ENCODE results near the gene ROBO1. TPM values are rescaled to one million over a fixed set of nuclear protein-coding genes. Genes with fewer than 3 reads are reported as not detected.

ROBO1 gene
- total RNA-seq, 1 donor from 2014 or later: 66.5 TPM

DNA sequence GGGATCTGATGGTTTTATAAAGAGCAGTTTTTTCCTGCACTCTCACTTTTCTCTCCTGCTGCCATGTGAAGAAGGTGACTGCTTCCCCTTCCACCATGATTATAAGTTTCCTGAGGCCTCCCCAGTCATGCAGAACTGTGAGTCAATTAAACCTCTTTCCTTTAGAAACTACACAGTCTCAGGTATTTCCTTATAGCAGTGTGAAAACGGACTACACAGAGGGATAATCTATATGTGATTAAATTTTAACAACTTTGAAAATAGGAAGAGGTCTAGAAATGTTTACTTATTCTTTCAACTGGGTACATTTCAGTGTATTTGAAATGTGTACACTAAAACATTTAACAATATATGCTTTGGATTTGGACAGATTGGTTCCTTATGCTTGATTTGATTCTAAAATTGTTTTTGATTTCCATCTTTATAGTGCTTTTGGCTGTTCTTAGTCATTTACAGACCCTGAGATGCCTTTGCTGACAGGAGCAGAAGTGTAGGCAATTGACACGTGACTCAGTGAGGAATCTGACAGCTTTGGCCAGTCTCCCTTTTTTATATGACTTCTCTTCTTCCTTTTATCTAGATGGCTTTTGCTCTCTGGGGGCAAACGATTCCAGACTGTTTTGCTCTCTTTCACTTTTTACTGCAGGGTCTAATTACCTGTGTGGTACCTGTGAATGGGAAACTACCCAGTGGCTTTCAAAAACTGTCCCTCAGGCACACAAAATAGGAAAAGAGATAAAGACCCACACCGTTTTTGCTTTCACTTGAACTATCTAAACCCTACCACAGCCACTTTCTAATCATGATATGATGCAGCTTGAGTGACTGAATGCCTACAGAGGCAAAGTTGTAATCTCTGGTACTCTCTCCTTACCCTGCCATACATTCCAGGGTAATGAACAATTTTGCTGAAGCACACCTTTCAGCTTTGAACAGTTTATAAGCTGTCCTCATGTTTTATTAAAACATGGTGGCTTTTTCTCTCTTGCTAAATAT, 422.6 kb downstream of the ROBO1 start:
- Histone ChIP-seq H3K36me3 (no peaks in the 10 kb centered on the region), H3K4me3 (no peak overlapping the region), H3K9me3 (no peaks in the 10 kb centered on the region), H3K27me3 (no peaks in the 10 kb centered on the region), H3K4me1 (no peaks in the 10 kb centered on the region), H3K27ac (no peak overlapping the region)
- DNase-seq (ENCODE audit: extremely low spot score in 2 of 2): no peak
- no peak for TF ChIP-seq POLR2AphosphoS5 (IDR thresholded peaks at IDR 0.05; ENCODE audit: insufficient read depth in 1 of 2, low read depth in 1 of 2)
- TF ChIP-seq, protein P1, sequence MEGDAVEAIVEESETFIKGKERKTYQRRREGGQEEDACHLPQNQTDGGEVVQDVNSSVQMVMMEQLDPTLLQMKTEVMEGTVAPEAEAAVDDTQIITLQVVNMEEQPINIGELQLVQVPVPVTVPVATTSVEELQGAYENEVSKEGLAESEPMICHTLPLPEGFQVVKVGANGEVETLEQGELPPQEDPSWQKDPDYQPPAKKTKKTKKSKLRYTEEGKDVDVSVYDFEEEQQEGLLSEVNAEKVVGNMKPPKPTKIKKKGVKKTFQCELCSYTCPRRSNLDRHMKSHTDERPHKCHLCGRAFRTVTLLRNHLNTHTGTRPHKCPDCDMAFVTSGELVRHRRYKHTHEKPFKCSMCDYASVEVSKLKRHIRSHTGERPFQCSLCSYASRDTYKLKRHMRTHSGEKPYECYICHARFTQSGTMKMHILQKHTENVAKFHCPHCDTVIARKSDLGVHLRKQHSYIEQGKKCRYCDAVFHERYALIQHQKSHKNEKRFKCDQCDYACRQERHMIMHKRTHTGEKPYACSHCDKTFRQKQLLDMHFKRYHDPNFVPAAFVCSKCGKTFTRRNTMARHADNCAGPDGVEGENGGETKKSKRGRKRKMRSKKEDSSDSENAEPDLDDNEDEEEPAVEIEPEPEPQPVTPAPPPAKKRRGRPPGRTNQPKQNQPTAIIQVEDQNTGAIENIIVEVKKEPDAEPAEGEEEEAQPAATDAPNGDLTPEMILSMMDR (IDR thresholded peaks at IDR 0.05): no peak
- no peak for TF ChIP-seq POLR2A (IDR thresholded peaks at IDR 0.05)
- intact Hi-C loops (cut with DNase I): no loop called here

DNA sequence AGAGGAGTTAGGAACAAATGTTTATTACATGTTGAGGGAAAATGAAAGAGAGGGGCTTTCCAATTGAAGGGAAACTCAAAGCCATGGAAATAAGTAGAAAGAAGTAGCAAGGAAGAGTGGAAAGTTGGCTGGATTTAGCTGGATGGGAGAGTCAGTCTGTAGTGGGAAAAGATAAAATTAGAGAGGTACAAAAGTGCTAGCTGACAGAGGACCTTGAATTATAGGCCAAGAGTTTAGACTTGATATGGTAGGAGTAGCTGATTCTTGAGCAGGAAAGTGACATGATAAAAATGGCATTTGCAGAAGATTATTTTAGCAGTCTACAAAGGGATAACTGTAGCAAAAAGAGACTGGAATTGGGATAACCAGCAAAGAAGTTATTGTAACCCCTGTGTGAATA, 425.8 kb downstream of the ROBO1 start:
- DNase-seq (ENCODE audit: extremely low spot score in 2 of 2): no peak
- TF ChIP-seq, protein P1 (IDR thresholded peaks at IDR 0.05): no peak
- TF ChIP-seq POLR2A (IDR thresholded peaks at IDR 0.05) (no peak), POLR2AphosphoS5 (IDR thresholded peaks at IDR 0.05; ENCODE audit: insufficient read depth in 1 of 2, low read depth in 1 of 2) (no peak)
- no peaks in the 10 kb centered on the region for H3K9me3 ChIP-seq
- intact Hi-C loops (cut with DNase I): no loop called here
- H3K27me3 ChIP-seq: no peaks in the 10 kb centered on the region
- no peak overlapping the region for H3K4me3 ChIP-seq
- no peaks in the 10 kb centered on the region for H3K36me3 ChIP-seq
- H3K27ac ChIP-seq: no peak overlapping the region
- H3K4me1 ChIP-seq: no peaks in the 10 kb centered on the region

- no peaks in the 10 kb centered on the region for H3K4me1 ChIP-seq
- intact Hi-C loops (cut with DNase I): no loop called here
- TF ChIP-seq, protein P1 (IDR thresholded peaks at IDR 0.05): no peak
- TF ChIP-seq POLR2AphosphoS5 (IDR thresholded peaks at IDR 0.05; ENCODE audit: insufficient read depth in 1 of 2, low read depth in 1 of 2): peak in 1 of 2 donors; percentile 27
- no peaks in the 10 kb centered on the region for H3K9me3 ChIP-seq
- H3K36me3 ChIP-seq: no peaks in the 10 kb centered on the region
- no peak overlapping the region for H3K27ac ChIP-seq
- no peak overlapping the region for H3K4me3 ChIP-seq
- no peak for DNase-seq (ENCODE audit: extremely low spot score in 2 of 2)
- no peaks in the 10 kb centered on the region for H3K27me3 ChIP-seq
Observed at GRCh38 chr3:79339846-79340245, 428.0 kb downstream of the ROBO1 start.

DNA sequence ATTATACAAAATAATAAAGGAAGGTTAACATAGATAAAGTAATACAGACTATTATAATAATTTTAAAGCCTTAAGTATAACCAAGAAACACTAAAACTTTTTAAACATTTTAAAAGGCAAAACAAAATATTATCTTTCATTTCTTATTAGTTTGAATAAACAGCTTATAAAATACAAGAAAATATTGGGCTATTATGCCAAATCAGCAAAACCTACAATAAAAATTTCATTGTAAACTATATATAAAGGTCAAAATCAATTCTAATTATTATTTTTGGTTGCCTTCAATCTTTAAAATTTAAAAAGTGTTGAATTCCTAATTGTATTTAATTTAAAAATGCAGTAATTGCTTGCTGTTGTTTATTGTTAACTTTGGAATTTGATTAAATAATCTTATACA, 430.0 kb downstream of the ROBO1 start:
- Histone ChIP-seq H3K27ac (no peak overlapping the region), H3K36me3 (no peaks in the 10 kb centered on the region), H3K4me3 (no peak overlapping the region), H3K27me3 (no peaks in the 10 kb centered on the region), H3K9me3 (no peaks in the 10 kb centered on the region), H3K4me1 (no peaks in the 10 kb centered on the region)
- TF ChIP-seq POLR2AphosphoS5 (IDR thresholded peaks at IDR 0.05; ENCODE audit: insufficient read depth in 1 of 2, low read depth in 1 of 2) (no peak), POLR2A (IDR thresholded peaks at IDR 0.05) (no peak)
- TF ChIP-seq, protein P1 (IDR thresholded peaks at IDR 0.05): no peak
- DNase-seq (ENCODE audit: extremely low spot score in 2 of 2): no peak
- intact Hi-C loops (cut with DNase I): no loop called here

DNA sequence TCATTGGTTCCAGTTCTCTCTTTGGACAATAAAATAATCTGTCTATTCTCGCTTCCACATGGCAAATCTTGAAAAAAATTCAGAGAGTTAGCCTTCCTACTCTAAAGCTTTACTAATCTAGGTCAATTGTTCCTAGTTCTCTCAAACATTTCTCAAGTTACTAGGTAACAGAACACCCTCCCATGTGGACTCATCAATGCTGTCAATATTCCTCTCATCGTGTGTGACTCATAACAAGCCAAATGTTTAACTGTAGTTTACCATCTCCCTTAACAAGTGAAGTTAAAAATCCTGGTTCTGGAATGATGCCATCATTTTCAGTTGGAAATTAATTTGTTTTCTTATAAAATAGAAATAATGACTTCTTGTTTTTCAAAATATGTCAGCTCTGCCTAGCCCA, 438.6 kb downstream of the ROBO1 start:
- H3K27me3 ChIP-seq: no peaks in the 10 kb centered on the region
- no peak overlapping the region for H3K4me3 ChIP-seq
- TF ChIP-seq, protein P1 (IDR thresholded peaks at IDR 0.05): no peak
- TF ChIP-seq POLR2AphosphoS5 (IDR thresholded peaks at IDR 0.05; ENCODE audit: insufficient read depth in 1 of 2, low read depth in 1 of 2) (no peak), POLR2A (IDR thresholded peaks at IDR 0.05) (no peak)
- H3K9me3 ChIP-seq: no peaks in the 10 kb centered on the region
- DNase-seq (ENCODE audit: extremely low spot score in 2 of 2): no peak
- H3K36me3 ChIP-seq: no peaks in the 10 kb centered on the region
- H3K4me1 ChIP-seq: no peaks in the 10 kb centered on the region
- intact Hi-C loops (cut with DNase I): no loop called here
- no peak overlapping the region for H3K27ac ChIP-seq

All from vagina (tissue), 2 donors.